ENCODE measurements around the gene NOP58. TPM values are rescaled to one million over a fixed set of nuclear protein-coding genes. Genes with fewer than 3 reads are reported as not detected.

The NOP58 gene
- total and polyA plus RNA-seq, 10 of the 15 experiments (the other 5 are each of a cell fraction or from before 2014, with no cell fraction given), result 131 to 327 (median 217) TPM

DNA sequence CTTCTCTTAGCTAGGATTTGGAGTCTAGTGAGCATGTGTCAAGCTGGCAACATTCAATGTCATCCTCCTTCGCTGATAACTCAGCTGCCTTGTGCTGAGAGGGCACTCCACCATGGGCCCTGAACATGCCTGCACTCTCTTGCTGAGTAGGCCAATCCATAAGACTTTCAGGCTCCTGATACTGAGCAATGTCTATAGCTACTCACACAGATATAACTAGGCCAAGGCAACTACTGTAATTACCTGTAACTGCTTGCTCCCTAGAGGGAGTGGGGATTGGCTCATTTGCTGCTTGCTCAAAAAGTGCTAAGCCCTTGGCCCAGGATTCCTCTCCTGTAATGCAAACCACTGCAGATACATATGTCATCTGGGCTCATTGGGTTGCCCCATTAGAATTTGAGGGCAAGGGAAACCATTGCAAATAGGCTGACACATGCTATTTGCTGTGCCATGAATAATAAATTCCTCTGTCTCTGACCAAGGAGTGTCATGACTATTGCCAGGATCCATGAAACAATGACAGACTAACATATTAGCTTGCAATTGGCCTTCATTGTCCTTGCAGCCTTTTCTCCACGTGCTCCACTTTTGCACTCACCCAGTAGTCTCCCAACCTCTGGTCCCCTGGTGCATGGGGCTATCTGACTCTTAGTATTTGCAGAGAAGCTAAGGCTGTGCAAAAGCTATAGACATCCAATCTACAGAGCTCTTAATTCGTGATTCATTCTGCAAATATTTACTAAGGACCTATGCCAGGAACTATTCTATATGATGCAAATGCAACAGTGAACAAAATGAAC is 73.7 kb downstream of the NOP58 start:
- intact Hi-C loops (cut with micrococcal nuclease; ENCODE audit: unreplicated experiment) (no loop called here), in situ Hi-C loops (cut with MboI) (no loop called here)
- DNase-seq (ENCODE audit: low read depth, low spot score) (no peak), FAIRE-seq (no peak), ATAC-seq (no peak)
- H3K27me3 ChIP-seq (replicated peaks in 1 of 2; ENCODE audit: control insufficient read depth in 2 of 2, insufficient read depth in 2 of 2, low read length in 1 of 2), result no peaks in the 10 kb centered on the region
- H3K4me2 ChIP-seq (ENCODE audit: control insufficient read depth, insufficient read depth), result no peak overlapping the region
- SMC1A ChIA-PET (ENCODE audit: uncharacterized antibody, unreplicated experiment), result interaction anchor here (0.6 to 1.7 kb wide), 2 partner anchors 25 to 61 kb away, joined by 3 read pairs; no protein-coding TSS in a partner anchor
- no peaks in the 10 kb centered on the region for H3K4me1 ChIP-seq (ENCODE audit: control insufficient read depth, insufficient read depth, low read length)
- H3K79me2 ChIP-seq (ENCODE audit: control insufficient read depth, insufficient read depth, low read length), result no peaks in the 10 kb centered on the region
- TF ChIP-seq, protein P1, sequence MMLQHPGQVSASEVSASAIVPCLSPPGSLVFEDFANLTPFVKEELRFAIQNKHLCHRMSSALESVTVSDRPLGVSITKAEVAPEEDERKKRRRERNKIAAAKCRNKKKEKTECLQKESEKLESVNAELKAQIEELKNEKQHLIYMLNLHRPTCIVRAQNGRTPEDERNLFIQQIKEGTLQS (IDR thresholded peaks at IDR 0.05; ENCODE audit: borderline replicate concordance, extremely low read depth, low read depth, low read length), result no peak
- TF ChIP-seq, protein P2, sequence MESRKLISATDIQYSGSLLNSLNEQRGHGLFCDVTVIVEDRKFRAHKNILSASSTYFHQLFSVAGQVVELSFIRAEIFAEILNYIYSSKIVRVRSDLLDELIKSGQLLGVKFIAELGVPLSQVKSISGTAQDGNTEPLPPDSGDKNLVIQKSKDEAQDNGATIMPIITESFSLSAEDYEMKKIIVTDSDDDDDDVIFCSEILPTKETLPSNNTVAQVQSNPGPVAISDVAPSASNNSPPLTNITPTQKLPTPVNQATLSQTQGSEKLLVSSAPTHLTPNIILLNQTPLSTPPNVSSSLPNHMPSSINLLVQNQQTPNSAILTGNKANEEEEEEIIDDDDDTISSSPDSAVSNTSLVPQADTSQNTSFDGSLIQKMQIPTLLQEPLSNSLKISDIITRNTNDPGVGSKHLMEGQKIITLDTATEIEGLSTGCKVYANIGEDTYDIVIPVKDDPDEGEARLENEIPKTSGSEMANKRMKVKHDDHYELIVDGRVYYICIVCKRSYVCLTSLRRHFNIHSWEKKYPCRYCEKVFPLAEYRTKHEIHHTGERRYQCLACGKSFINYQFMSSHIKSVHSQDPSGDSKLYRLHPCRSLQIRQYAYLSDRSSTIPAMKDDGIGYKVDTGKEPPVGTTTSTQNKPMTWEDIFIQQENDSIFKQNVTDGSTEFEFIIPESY (IDR thresholded peaks at IDR 0.05), result no peak
- TF ChIP-seq STAT3 (IDR thresholded peaks at IDR 0.05; ENCODE audit: low read depth, low read length) (no peak), ZNF384 (IDR thresholded peaks at IDR 0.05; ENCODE audit: borderline replicate concordance, low read depth, low read length) (no peak), WRNIP1 (IDR thresholded peaks at IDR 0.05; ENCODE audit: borderline replicate concordance, low read depth, low read length) (no peak), SIX5 (IDR thresholded peaks at IDR 0.05; ENCODE audit: low read depth, low read length, severe bottlenecking) (no peak), BACH1 (IDR thresholded peaks at IDR 0.05; ENCODE audit: borderline replicate concordance) (no peak), MXI1 (IDR thresholded peaks at IDR 0.05; ENCODE audit: low read depth, low read length) (no peak), CBX5 (IDR thresholded peaks at IDR 0.05; ENCODE audit: low read depth) (no peak), YY1 (IDR thresholded peaks at IDR 0.05; ENCODE audit: low read depth, low read length) (no peak), MYB (IDR thresholded peaks at IDR 0.05; ENCODE audit: borderline replicate concordance, low read depth, low read length) (no peak)
- TF ChIP-seq, protein P3, sequence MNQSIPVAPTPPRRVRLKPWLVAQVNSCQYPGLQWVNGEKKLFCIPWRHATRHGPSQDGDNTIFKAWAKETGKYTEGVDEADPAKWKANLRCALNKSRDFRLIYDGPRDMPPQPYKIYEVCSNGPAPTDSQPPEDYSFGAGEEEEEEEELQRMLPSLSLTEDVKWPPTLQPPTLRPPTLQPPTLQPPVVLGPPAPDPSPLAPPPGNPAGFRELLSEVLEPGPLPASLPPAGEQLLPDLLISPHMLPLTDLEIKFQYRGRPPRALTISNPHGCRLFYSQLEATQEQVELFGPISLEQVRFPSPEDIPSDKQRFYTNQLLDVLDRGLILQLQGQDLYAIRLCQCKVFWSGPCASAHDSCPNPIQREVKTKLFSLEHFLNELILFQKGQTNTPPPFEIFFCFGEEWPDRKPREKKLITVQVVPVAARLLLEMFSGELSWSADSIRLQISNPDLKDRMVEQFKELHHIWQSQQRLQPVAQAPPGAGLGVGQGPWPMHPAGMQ (IDR thresholded peaks at IDR 0.05; ENCODE audit: borderline replicate concordance), result no peak
- TF ChIP-seq, protein P4, sequence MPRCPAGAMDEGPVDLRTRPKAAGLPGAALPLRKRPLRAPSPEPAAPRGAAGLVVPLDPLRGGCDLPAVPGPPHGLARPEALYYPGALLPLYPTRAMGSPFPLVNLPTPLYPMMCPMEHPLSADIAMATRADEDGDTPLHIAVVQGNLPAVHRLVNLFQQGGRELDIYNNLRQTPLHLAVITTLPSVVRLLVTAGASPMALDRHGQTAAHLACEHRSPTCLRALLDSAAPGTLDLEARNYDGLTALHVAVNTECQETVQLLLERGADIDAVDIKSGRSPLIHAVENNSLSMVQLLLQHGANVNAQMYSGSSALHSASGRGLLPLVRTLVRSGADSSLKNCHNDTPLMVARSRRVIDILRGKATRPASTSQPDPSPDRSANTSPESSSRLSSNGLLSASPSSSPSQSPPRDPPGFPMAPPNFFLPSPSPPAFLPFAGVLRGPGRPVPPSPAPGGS (IDR thresholded peaks at IDR 0.05; ENCODE audit: borderline replicate concordance, insufficient read depth, low read depth, low read length, poor library complexity, severe bottlenecking), result no peak
- WGBS (ENCODE audit: insufficient coverage, insufficient replicate concordance, low lambda C conversion rate, missing lambda C conversion rate), result 73% methylated on average over 3 of the region's 3 CpGs
- H3K9me3 ChIP-seq (replicated peaks; ENCODE audit: control insufficient read depth, insufficient read depth, low read length), result no peaks in the 10 kb centered on the region
- RAD21 ChIA-PET (ENCODE audit: unreplicated experiment), result no interaction called here
- no peaks in the 10 kb centered on the region for H3K36me3 ChIP-seq (ENCODE audit: control insufficient read depth in 2 of 2, insufficient read depth in 2 of 2, low read length in 1 of 2)
- POLR2A ChIA-PET, result interaction anchor here (0.6 kb wide), 1 partner anchor 299 kb away, joined by 4 read pairs; no protein-coding TSS in a partner anchor
- BruUV-seq (replicated peaks), result no TSS peak
- no peak overlapping the region for H3K27ac ChIP-seq (ENCODE audit: control insufficient read depth, insufficient read depth)
- H4K20me1 ChIP-seq (ENCODE audit: control insufficient read depth, insufficient read depth), result no peaks in the 10 kb centered on the region; the same call in 1 of the 2 replicates
- H2AFZ ChIP-seq (ENCODE audit: control insufficient read depth, low read depth, low read length), result no peak overlapping the region
- H3K9ac ChIP-seq (ENCODE audit: control insufficient read depth, insufficient read depth, low read length), result no peak overlapping the region
- CTCF ChIA-PET, result interaction anchor here (1.6 kb wide), 1 partner anchor 10 kb away, joined by 3 read pairs; no protein-coding TSS in a partner anchor
- no peak overlapping the region for H3K4me3 ChIP-seq

Measured in GM12878 (cell line).